K562 (cell line): ENCODE measurements around the gene P2RX3.

ENCODE experiments used
- CTCF ChIP-seq, 3 experiments: IDR thresholded peaks in 2 of 3; conservative IDR thresholded peaks in 1 of 3; 2 replicates each; pipeline ENCODE4 v1.5.1; 2011 to 2012; ENCODE audit warnings: low read length in 3 of 3, mild to moderate bottlenecking in 3 of 3, control low read depth in 2 of 3, improper control_type of control experiment in 1 of 3, inconsistent platforms in 1 of 3, low read depth in 1 of 3, mixed read lengths in 1 of 3, moderate library complexity in 1 of 3; ENCODE audit not compliant: insufficient read depth in 2 of 3
- JUND ChIP-seq, 2 experiments: IDR thresholded peaks; 2 replicates in 1 of 2; 3 replicates in 1 of 2; pipeline ENCODE4 v1.6.1; 2011; ENCODE audit warnings: borderline replicate concordance in 2 of 2, low read depth in 2 of 2, low read length in 2 of 2, improper control_type of control experiment in 1 of 2, missing biosample characterization in 1 of 2, missing genetic modification characterization in 1 of 2, missing genetic modification reagents in 1 of 2
- POLR2AphosphoS5 ChIP-seq: IDR thresholded peaks from 2 replicates; pipeline ENCODE4 v1.6.1; 2011; ENCODE audit warnings: mild to moderate bottlenecking, low read depth, low read length, moderate library complexity; ENCODE audit not compliant: control insufficient read depth, insufficient read depth
- TAF1 ChIP-seq: IDR thresholded peaks from 2 replicates; pipeline ENCODE4 v1.6.1; 2011; ENCODE audit warnings: mild to moderate bottlenecking, low read length, moderate library complexity; ENCODE audit not compliant: insufficient read depth, control insufficient read depth, severe bottlenecking; ENCODE audit errors: extremely low read depth
- TF ChIP-seq, protein P1 (sequence below): sonication (generic); formaldehyde crosslinking; IDR thresholded peaks from 2 replicates; pipeline ENCODE4 v1.8.0; 2022; ENCODE audit warnings: missing genetic modification reagents, mild to moderate bottlenecking, borderline replicate concordance

- no peak for TF ChIP-seq CTCF (IDR thresholded peaks at IDR 0.05 in 2 of 3, conservative IDR thresholded peaks at IDR 0.05 in 1 of 3; ENCODE audit: insufficient read depth in 2 of 3, low read depth in 1 of 3, low read length in 3 of 3)
- TF ChIP-seq TAF1: no peak
- no peak for TF ChIP-seq JUND (IDR thresholded peaks at IDR 0.05; ENCODE audit: borderline replicate concordance, low read depth, low read length)
- no peak for TF ChIP-seq JUND (tag; IDR thresholded peaks at IDR 0.05; ENCODE audit: borderline replicate concordance, low read depth, low read length)
- TF ChIP-seq, protein P1, sequence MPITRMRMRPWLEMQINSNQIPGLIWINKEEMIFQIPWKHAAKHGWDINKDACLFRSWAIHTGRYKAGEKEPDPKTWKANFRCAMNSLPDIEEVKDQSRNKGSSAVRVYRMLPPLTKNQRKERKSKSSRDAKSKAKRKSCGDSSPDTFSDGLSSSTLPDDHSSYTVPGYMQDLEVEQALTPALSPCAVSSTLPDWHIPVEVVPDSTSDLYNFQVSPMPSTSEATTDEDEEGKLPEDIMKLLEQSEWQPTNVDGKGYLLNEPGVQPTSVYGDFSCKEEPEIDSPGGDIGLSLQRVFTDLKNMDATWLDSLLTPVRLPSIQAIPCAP: no peak
- TF ChIP-seq POLR2AphosphoS5: no peak
Measured at GRCh38 chr11:57421805-57422204, 83.7 kb downstream of the P2RX3 start.
